Endothelial cell (in vitro differentiated cells): ENCODE data around the gene PCDHGB1. TPM values are rescaled to one million over a fixed set of nuclear protein-coding genes. Genes with fewer than 3 reads are reported as not detected.
A peak's percentile ranks its signal among the peaks of the same experiment; 100 is the strongest.
"Not testable (repeated sequence)": the region's sequence is repeated elsewhere in the genome, so short reads cannot be mapped to it uniquely, and the experiment has no call there.

Source experiments
- DNase-seq: peaks from one replicate; pipeline ENCODE4 v3.0.0; 2021; ENCODE audit warnings: low spot score
- H3K27ac Mint-ChIP-seq: one replicate; pipeline ENCODE4 v1.8.0; 2021; ENCODE audit warnings: mixed read lengths, inconsistent platforms; ENCODE audit not compliant: unreplicated experiment
- H3K27me3 Mint-ChIP-seq: one replicate; pipeline ENCODE4 v1.8.0; 2021; ENCODE audit warnings: mild to moderate bottlenecking, moderate library complexity, mixed read lengths, inconsistent platforms; ENCODE audit not compliant: unreplicated experiment
- H3K36me3 Mint-ChIP-seq: one replicate; pipeline ENCODE4 v1.8.0; 2021; ENCODE audit warnings: mild to moderate bottlenecking, low read depth, mixed read lengths, inconsistent platforms; ENCODE audit not compliant: unreplicated experiment
- H3K4me1 Mint-ChIP-seq: one replicate; pipeline ENCODE4 v1.8.0; 2021; ENCODE audit warnings: mild to moderate bottlenecking, mixed read lengths, inconsistent platforms; ENCODE audit not compliant: unreplicated experiment
- H3K4me3 Mint-ChIP-seq: one replicate; pipeline ENCODE4 v1.8.0; 2021; ENCODE audit warnings: mild to moderate bottlenecking, mixed read lengths, inconsistent platforms; ENCODE audit not compliant: unreplicated experiment
- H3K9me3 Mint-ChIP-seq: one replicate; pipeline ENCODE4 v1.8.0; 2021; ENCODE audit warnings: mixed read lengths, inconsistent platforms; ENCODE audit not compliant: unreplicated experiment
- CTCF ChIP-seq: fragments of 200-600 bp; sonication (generic); IDR thresholded peaks from one replicate; pipeline ENCODE4 v1.5.0; 2021; ENCODE audit warnings: antibody characterized with exemption; ENCODE audit not compliant: unreplicated experiment
- total RNA-seq: library from RNA; stranded (reverse); fragmentation: NEBNext Ultra II Directional; extraction: Animal tissue kit (Norgen Biotek cat#: 25700); gene quantifications from one replicate; pipeline ENCODE4 v1.2.1, GENCODE V29; 2021; ENCODE audit not compliant: unreplicated experiment

Gene PCDHGB1
- total RNA-seq, 1 donor from 2014 or later: 3.1 TPM

DNA sequence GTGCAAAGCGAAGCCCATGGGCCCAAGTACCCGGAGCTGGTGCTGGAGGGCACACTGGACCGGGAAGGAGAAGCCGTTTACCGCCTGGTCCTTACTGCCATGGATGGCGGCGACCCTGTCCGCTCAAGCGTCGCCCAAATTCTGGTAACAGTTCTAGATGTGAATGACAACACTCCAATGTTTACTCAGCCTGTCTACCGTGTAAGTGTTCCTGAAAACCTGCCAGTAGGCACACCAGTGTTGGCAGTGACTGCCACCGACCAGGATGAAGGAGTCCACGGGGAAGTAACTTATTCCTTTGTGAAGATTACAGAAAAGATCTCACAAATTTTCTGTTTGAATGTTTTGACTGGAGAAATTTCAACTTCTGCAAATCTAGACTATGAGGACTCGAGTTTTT lies 24.7 kb downstream of the PCDHGB1 start:
- H3K9me3 Mint-ChIP-seq: peaks cover 27% of the 10 kb centered on the region
- peak overlapping the region; percentile 73 for H3K4me3 Mint-ChIP-seq
- H3K4me1 Mint-ChIP-seq: no peaks in the 10 kb centered on the region
- H3K27me3 Mint-ChIP-seq: peaks cover 2% of the 10 kb centered on the region
- DNase-seq: no peak
- TF ChIP-seq CTCF: no peak
- H3K36me3 Mint-ChIP-seq: peaks cover 62% of the 10 kb centered on the region
- no peak overlapping the region for H3K27ac Mint-ChIP-seq

- H3K9me3 Mint-ChIP-seq: peaks cover 27% of the 10 kb centered on the region
- H3K4me1 Mint-ChIP-seq, H3K27me3 Mint-ChIP-seq, H3K4me3 Mint-ChIP-seq, H3K27ac Mint-ChIP-seq, DNase-seq: not testable (repeated sequence)
- peaks cover 55% of the 10 kb centered on the region for H3K36me3 Mint-ChIP-seq
Observed at GRCh38 chr5:141375444-141376155, 25.7 kb downstream of the PCDHGB1 start.

GRCh38 chr5:141382469-141383294 lies 32.8 kb downstream of the PCDHGB1 start, which contains the start of gene PCDHGA7:
TSS of gene PCDHGA7 (plus strand) at chr5:141382742. CDS start at chr5:141382900, 158 bp downstream.
- Mint-ChIP-seq H3K27ac (no peak within 1 kb of the TSS), H3K9me3 (peaks cover 22% of the 10 kb centered on the region), H3K36me3 (peaks cover 52% of the 10 kb centered on the region), H3K27me3 (peaks cover 4% of the 10 kb centered on the region), H3K4me1 (no peaks in the 10 kb centered on the region), H3K4me3 (peak within 1 kb of the TSS; percentile 89)
- TF ChIP-seq CTCF: no peak
- DNase-seq: no peak

DNA sequence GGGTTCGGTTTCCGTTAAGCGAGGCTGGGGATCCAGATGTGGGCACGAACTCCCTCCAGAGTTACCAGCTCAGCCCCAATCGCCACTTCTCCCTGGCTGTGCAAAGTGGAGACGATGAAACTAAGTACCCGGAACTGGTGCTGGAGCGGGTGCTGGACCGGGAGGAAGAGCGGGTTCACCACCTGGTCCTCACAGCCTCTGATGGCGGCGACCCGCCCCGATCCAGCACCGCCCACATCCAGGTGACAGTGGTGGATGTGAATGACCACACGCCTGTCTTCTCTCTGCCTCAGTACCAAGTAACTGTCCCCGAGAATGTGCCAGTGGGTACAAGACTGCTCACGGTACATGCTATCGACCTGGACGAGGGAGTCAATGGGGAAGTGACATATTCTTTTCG lies 33.4 kb downstream of the PCDHGB1 start:
- Mint-ChIP-seq H3K36me3 (peaks cover 54% of the 10 kb centered on the region), H3K27ac (no peak overlapping the region), H3K4me3 (peak overlapping the region; percentile 89), H3K27me3 (peaks cover 4% of the 10 kb centered on the region), H3K9me3 (peaks cover 24% of the 10 kb centered on the region), H3K4me1 (no peaks in the 10 kb centered on the region)
- no peak for DNase-seq
- TF ChIP-seq CTCF: no peak

DNA sequence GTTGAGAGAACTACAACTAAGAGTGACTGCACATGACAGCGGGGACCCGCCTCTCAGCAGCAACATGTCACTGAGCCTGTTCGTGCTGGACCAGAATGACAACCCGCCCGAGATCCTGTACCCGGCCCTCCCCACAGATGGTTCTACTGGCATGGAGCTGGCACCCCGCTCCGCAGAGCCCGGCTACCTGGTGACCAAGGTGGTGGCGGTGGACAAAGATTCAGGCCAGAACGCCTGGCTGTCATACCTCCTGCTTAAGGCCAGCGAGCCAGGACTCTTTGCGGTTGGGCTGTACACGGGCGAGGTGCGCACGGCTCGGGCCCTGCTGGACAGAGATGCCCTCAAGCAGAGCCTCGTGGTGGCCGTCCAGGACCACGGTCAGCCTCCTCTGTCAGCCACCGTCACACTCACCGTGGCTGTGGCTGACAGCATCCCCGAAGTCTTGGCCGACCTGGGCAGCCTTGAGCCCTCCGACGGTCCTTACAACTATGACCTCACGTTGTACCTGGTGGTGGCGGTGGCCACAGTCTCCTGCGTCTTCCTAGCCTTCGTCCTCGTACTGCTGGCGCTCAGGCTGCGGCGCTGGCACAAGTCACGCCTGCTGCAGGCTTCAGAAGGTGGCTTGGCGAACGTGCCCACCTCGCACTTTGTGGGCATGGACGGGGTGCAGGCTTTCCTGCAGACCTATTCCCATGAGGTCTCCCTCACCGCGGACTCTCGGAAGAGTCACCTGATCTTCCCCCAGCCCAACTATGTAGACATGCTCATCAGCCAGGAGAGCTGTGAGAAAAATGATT lies 34.8 kb downstream of the PCDHGB1 start:
- DNase-seq: no peak
- peaks cover 32% of the 10 kb centered on the region for H3K9me3 Mint-ChIP-seq
- TF ChIP-seq CTCF: no peak
- peaks cover 65% of the 10 kb centered on the region for H3K36me3 Mint-ChIP-seq
- peaks cover 4% of the 10 kb centered on the region for H3K27me3 Mint-ChIP-seq
- no peaks in the 10 kb centered on the region for H3K4me1 Mint-ChIP-seq
- no peak overlapping the region for H3K27ac Mint-ChIP-seq
- H3K4me3 Mint-ChIP-seq: peak overlapping the region; percentile 62
